Uterus (tissue), 4 donors: ENCODE results near the gene C2orf78. TPM values are rescaled to one million over a fixed set of nuclear protein-coding genes. Genes with fewer than 3 reads are reported as not detected.

Experiments
- DNase-seq, 2 donors: peaks; one replicate each; pipeline ENCODE4 v3.0.0-alpha.2; 2019 to 2020
- H3K27ac ChIP-seq, 2 donors: fragments of 200-600 bp; sonication (generic); 1 replicate in 1 of 2; 2 replicates in 1 of 2; pipeline ENCODE4 v1.5.1; 2016 to 2018
- H3K27me3 ChIP-seq, 2 donors: fragments of 200-600 bp; sonication (generic); one replicate each; pipeline ENCODE4 v1.5.1; 2018 to 2019; ENCODE audit warnings: control low read depth in 1 of 2
- H3K36me3 ChIP-seq, 2 donors: fragments of 200-600 bp; sonication (generic); one replicate each; pipeline ENCODE4 v1.5.1; 2019; ENCODE audit warnings: control low read depth in 1 of 2
- H3K4me1 ChIP-seq, 2 donors: fragments of 200-600 bp; sonication (generic); one replicate each; pipeline ENCODE4 v1.5.1; 2018 to 2019; ENCODE audit warnings: control low read depth in 1 of 2
- H3K4me3 ChIP-seq, 2 donors: fragments of 200-600 bp; sonication (generic); 1 replicate in 1 of 2; 2 replicates in 1 of 2; pipeline ENCODE4 v1.5.1; 2018 to 2019; ENCODE audit warnings: mild to moderate bottlenecking in 1 of 2
- H3K9me3 ChIP-seq, 2 donors: fragments of 200-600 bp; sonication (generic); one replicate each; pipeline ENCODE4 v1.5.1; 2019; ENCODE audit warnings: control low read depth in 1 of 2
- CTCF ChIP-seq, 4 experiments: fragments of 200-600 bp in 2 of 4; fragments of 450-650 bp in 2 of 4; sonication (generic) in 2 of 4; IDR thresholded peaks; one replicate each; pipeline ENCODE4 v1.5.1; 2016 to 2019; ENCODE audit warnings: antibody characterized with exemption in 4 of 4, mild to moderate bottlenecking in 2 of 4, moderate library complexity in 1 of 4
- POLR2A ChIP-seq, 2 donors: fragments of 450-650 bp; IDR thresholded peaks; one replicate each; pipeline ENCODE4 v1.6.1; 2016; ENCODE audit warnings: antibody characterized with exemption in 2 of 2, mild to moderate bottlenecking in 1 of 2, moderate library complexity in 1 of 2
- intact Hi-C: fragments of 100-400 bp; cut with DNase I; formaldehyde crosslinking; loops from one replicate; pipeline ENCODE4 v1.15.1; 2023; ENCODE audit warnings: low total_unique reads
- total RNA-seq, 4 donors: library from RNA; depleted of rRNA in 3 of 4; stranded (reverse); fragments of >200 nt in 3 of 4; gene quantifications; one replicate each; pipeline versions ENCODE4 v1.1.0 to v1.2.4, GENCODE V29; 2014 to 2023
- donor health status: DM: yes; HTN: yes; CAD: no.

The C2orf78 gene
- total RNA-seq, 4 donors from 2014 or later: not detected

DNA sequence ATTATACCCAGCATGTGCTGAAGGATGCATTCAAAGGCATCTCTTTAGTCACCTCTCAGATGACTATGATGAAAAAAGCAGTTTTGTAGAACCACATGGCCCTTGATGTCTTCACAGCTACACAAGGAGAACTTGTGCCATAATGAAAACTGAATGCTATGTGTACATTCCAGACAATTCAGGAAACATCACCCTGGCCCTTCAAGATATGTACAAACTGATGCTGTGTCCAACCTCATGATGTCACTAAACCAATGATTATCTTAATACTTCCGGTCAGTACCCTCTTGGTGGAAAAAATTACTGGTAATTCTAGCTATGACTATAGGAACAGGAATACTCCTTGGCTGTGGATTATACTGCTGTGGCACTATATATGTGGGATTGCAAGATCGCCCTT, 24.1 kb upstream of the C2orf78 start:
- TF ChIP-seq POLR2A (IDR thresholded peaks at IDR 0.05) (no peak), CTCF (IDR thresholded peaks at IDR 0.05) (no peak)
- H3K4me3 ChIP-seq: no peak overlapping the region
- no peaks in the 10 kb centered on the region for H3K27me3 ChIP-seq
- H3K9me3 ChIP-seq: no peaks in the 10 kb centered on the region
- no peak for DNase-seq
- H3K27ac ChIP-seq: peak overlapping the region in 1 of 2 donors; percentile 36
- intact Hi-C loops: no loop called here
- H3K36me3 ChIP-seq: no peaks in the 10 kb centered on the region
- peaks cover 0 to 3% of the 10 kb centered on the region in 2 donors for H3K4me1 ChIP-seq

GRCh38 chr2:73762571-73762970, 21.4 kb upstream of the C2orf78 start:
- H3K27ac ChIP-seq: no peak overlapping the region
- peaks cover 0 to 4% of the 10 kb centered on the region in 2 donors for H3K36me3 ChIP-seq
- TF ChIP-seq POLR2A (IDR thresholded peaks at IDR 0.05) (no peak), CTCF (IDR thresholded peaks at IDR 0.05) (no peak)
- no peak overlapping the region for H3K4me3 ChIP-seq
- peaks cover 0 to 3% of the 10 kb centered on the region in 2 donors for H3K4me1 ChIP-seq
- no peaks in the 10 kb centered on the region for H3K27me3 ChIP-seq
- no peak for DNase-seq
- H3K9me3 ChIP-seq: no peaks in the 10 kb centered on the region
- intact Hi-C loops: no loop called here

GRCh38 chr2:73764945-73765344, 19.0 kb upstream of the C2orf78 start:
- peaks cover 0 to 3% of the 10 kb centered on the region in 2 donors for H3K4me1 ChIP-seq
- intact Hi-C loops: no loop called here
- no peak for TF ChIP-seq POLR2A (IDR thresholded peaks at IDR 0.05)
- TF ChIP-seq CTCF (IDR thresholded peaks at IDR 0.05): no peak
- H3K4me3 ChIP-seq: no peak overlapping the region
- no peak for DNase-seq
- H3K27me3 ChIP-seq: no peaks in the 10 kb centered on the region
- H3K27ac ChIP-seq: no peak overlapping the region
- no peaks in the 10 kb centered on the region for H3K9me3 ChIP-seq
- H3K36me3 ChIP-seq: peaks cover 0 to 4% of the 10 kb centered on the region in 2 donors

DNA sequence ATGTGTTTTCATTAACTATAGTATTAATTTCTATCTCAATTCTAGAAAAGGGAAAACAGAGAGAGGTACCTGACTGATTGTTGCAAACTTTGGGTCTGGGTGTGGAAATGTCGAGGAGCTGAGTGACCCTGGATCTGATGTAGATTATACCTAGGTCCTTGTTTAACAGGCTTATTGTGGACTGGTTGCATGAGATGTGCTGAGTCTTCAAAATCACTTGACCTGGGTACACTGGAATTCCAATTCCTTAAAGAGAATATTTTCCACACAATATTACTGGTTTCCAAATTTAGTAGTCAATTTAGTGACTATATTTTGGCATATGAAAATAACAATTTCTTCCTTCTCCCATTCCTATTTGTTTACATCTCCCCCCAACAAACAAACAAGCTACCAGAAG, 17.6 kb upstream of the C2orf78 start:
- peaks cover 0 to 4% of the 10 kb centered on the region in 2 donors for H3K36me3 ChIP-seq
- no peak for TF ChIP-seq POLR2A (IDR thresholded peaks at IDR 0.05)
- no peak for TF ChIP-seq CTCF (IDR thresholded peaks at IDR 0.05)
- no peaks in the 10 kb centered on the region for H3K27me3 ChIP-seq
- H3K9me3 ChIP-seq: no peaks in the 10 kb centered on the region
- no peak overlapping the region for H3K27ac ChIP-seq
- intact Hi-C loops: no loop called here
- no peaks in the 10 kb centered on the region for H3K4me1 ChIP-seq
- no peak for DNase-seq
- H3K4me3 ChIP-seq: no peak overlapping the region

- Histone ChIP-seq H3K9me3 (no peaks in the 10 kb centered on the region), H3K36me3 (peaks cover 0 to 4% of the 10 kb centered on the region in 2 donors), H3K4me1 (no peaks in the 10 kb centered on the region), H3K27ac (no peak overlapping the region), H3K4me3 (no peak overlapping the region), H3K27me3 (no peaks in the 10 kb centered on the region)
- intact Hi-C loops: no loop called here
- DNase-seq: no peak
- no peak for TF ChIP-seq POLR2A (IDR thresholded peaks at IDR 0.05)
- TF ChIP-seq CTCF (IDR thresholded peaks at IDR 0.05): no peak
These were observed 17.0 kb upstream of the C2orf78 start for GRCh38 chr2:73766994-73767393.
